HG03460 (cell line): ENCODE results near the gene PLD1.

Experiments used
- ATAC-seq: cut with Tn5 transposase; IDR thresholded peaks from one replicate; pipeline ENCODE4 v1.9.1; 2021; ENCODE audit not compliant: unreplicated experiment

The PLD1 gene

DNA sequence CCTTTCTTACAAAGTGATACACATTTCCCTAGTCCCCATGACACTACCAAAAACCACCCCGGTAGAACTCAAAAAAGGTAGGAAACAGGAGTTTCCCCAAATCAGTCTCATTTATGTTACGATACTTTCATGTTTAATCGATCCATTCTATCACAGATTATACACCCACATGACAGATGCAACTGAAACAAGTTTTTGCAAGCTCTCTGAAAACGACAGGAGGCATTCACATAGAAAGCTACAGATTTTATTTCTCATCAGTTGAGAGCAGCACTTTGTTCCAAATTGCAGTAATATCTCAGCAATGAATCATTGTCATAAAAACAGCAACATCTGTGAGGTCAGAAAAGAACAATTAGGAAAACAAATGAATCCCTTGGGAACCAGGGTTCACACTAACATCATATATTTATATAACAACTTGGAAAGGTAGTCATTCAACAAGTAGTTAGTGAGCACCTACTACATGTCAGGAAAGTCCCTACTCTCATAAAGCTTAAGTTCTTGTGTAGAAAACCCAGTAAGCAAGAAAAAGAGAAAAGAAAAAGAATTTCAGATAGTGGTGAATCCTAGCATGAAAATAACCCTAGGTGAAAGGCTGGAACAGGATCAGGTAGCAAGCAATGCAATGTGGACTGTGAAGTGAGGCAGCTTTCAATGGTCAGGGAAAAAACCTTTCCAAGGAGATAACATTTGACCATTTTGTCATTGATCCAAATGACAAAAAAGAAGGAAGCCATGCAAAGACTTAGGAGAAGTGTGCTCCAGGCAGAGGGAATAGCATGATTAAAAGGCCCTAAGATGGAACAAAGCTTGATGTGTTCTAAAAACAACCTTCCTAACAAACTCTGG lies 8.3 kb downstream of the PLD1 start:
- no peak for ATAC-seq

DNA sequence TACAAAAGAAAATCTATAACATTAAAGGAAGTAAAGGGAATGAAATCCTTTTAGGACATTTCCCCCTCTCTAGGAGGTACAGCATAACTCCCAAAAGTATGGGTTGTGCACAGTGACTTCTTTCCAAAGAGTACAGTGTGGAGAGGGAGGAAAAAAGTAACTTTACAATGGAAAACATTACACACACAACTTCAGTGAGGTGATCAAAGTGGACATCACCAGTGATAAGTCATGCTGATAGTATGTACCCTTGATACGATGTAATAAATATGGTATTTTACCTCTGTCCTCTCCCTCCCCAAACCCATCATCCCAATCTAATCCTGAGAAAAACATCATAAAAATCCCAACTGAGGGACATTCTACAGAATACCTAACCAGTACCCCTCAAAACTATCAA lies 10.8 kb downstream of the PLD1 start:
- ATAC-seq: no peak

DNA sequence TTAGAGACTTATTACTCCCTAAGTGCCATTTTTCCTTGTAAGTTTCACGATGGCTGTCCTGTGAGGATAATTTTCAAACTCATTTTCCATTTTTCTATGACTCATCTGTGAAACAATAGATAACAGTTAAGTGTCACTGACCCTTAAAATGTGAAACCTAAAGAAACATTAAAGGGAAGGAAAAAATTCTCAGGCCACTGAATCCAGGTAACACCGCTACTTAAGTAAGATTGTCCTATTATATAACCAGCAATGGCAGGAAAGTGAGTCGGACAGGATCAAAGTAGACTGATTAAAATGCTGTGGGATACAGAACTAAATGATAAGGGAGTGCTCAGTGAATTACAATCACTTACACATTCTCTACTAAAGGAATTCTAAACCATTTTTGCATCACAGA lies 12.4 kb downstream of the PLD1 start:
- no peak for ATAC-seq

DNA sequence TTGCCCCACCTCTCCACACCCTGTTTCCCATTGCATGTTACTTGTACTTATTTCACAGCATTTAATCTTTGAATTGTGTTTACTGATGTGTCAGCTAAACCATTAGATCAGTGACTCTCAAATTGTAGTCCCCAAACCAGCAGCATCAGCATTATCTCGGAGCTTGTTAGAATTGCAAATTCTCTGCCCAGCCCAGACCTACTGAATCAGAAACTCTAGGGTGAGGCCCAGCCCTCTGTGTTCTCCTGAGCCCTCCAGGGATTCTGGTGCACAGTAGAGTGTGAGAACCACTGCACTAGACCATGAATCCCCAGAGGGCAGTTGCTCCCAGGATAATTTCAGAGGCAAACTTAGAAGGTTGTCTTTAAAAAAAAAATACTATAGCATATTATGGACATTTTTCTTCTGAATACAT lies 13.0 kb downstream of the PLD1 start:
- peak; percentile 75 for ATAC-seq

DNA sequence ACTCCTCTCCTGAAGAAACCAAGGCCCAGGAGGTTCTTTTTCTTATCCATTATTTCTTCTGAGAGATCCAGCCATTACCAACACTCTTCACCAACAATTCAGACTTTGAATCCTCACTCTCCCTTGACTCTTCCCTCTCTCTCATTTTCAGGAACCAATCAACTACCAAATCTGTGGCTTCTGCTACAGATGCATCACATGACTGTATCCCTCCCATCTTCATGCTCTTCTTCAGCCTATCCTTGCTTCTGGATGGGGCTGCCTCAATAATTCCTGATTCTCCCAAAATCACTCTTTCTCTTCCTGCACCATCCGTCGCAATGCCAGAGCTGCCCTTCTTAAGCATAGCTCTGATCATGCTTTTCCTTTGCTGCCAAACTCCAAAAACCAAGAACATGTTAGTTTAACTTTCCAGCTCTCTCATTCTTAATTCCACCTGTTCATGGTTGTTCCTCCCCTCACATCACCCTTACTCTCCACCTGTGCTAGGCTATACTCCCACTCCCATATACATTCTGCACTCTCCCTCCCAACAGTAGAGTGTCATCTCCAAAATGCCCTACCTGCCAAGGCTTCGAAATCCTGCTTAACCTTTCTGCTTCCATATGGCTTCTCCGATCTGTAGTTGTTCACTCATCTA lies 13.5 kb downstream of the PLD1 start:
- ATAC-seq: no peak

DNA sequence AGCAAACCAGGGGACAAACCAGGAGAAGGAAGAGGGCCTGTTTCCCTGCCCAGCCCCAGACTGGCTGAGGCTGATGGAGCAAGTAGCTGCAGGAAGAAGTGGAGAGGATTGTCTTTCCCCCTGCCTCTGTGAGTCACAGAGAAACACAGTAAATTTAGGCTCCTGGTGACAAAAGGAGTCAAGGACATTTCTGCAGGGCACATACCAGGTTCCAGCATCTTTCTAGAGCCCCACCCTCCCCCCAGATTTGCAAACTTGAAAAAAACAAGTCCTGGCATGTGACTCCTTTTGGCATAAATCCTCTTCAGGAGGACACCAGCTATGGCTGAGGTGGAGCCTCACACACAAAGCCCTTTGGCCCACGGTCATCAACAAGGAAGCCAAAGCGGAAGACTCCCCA lies 17.8 kb downstream of the PLD1 start:
- no peak for ATAC-seq

DNA sequence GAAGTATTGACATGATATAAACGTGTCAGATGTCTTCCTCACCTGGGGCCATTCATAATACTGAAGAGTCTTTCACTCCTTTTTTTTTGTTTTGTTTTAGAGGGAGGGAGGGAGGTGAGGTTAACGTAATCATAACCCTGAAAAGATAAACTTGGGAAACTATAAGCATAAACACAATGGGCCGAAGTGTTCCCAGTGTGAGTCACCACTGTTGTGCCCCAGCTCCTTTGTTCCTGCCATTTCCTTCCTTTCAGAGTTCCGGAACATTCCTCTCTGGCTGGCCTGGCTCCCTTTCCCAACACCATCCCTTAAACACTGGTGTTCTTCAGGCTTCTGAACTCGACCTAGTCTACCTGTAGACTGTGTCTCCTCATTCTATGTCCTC lies 18.6 kb downstream of the PLD1 start:
- no peak for ATAC-seq

DNA sequence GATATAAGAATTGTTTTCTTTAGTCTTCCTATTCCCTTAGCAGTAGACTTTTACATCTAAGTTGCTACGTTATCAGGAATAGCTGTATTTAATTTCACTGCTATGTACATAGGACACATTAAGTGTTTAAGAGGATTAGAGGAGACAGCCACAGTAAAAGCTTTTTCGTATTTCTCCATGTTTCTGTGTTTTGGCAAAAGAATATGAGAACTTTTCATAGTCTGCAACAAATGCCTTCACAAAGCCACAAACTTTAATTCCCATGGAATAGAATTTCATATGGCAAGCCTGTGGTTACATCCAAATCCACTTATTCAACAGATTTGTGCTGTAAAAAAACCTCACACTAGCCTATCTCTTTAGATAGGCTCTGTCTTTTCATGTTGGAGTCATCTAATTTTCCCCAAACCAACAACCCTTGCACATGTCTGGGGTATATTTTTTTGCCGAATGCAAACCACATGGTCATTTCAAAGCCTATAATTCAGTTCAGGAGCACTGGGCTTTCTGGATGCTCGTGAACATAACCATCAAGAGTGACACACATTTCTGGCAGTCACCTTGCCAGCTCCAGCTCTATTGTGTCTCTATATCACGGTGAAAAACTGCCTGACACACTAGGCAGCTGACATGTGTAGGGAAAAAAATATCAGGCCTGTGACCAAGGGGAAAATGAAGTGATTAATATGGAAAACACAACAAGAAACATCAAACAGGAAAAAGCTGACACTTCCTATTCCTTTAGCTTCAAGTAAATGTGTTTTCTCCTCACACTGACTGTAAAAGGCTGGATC lies 19.2 kb downstream of the PLD1 start:
- ATAC-seq: no peak

DNA sequence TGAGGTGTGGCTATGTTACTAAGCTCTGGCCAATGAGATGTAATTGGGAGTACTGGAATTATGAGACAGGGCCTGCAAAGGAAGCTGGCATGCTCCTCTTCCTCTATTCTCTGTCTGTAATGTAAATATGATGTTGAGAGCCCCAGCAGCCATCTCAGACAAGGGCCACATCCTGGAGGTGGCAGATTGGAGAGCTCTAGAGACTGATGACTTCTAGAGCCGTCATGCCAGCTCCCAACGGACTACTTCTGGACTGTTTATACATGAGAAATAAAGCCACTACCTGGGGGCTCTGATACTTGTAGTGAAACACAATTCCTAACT lies 19.7 kb downstream of the PLD1 start:
- no peak for ATAC-seq

DNA sequence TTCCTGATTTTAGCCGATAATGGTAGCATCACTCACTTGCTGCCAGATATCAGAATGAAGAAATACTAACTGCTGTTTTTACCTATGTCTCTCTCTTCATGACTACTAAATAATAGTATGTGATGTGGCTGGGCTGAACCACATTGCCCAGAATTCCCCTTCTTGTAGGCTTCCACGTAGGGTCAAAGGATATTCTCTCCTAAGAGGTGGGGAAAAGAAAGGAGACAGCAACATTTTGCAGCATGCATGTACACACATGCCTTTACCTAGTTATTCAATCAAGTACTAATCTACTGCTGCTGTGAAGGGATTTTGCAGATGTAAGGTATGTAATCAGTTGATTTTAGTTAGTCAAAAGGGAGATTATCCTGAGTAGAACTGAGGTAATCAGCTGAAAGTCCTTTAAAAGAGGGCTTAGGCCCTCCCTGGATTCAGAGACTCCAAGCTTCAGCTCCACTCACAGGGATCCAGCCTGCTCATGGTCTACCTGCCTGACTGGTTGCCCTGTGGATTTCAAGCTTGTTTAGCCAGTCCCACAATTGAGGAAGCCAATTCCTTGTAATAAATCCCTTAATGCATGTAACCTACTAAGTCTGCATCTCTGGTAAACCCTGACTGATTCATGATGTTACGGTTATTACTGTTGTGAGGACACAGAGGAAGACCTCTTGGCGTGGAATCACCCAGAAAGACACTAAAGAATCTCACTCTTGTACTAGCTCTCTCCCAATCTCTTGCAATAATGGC lies 20.4 kb downstream of the PLD1 start:
- no peak for ATAC-seq

DNA sequence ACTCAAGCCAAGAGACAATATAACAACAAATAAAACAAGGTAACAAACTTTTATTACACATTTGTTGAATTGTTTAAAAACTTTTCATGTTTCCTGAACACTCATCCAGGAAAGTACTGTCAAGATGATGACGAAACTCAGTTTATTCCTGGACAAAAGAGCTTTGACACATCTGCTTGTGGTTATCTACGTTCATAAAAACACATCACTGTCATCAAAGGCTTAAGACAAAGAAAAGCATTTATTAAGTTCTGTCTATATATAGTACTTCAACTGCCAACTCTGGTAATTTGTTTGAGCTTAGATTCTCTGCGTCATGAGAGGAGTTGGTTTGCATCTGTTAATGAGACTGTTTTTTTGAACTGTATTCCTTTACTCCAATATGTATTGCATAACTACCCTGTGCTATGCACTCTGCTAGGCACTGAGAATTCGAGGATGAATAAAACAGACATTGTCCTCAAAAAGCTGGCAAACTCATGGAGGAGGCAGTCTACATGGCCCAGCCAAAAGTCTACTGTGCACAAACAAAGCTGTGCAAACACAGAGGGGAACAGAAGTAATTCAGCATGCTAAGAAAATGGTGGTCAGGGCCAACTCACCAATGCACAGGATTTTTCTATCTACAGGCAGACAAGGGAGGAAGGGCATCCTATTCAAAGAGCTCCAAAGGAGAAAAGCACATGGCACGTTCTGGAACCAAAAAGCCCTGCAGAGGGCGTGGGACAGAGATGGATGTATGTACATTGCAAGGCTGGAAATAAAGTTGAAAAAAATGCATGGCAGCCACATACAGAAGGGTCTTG lies 21.5 kb downstream of the PLD1 start:
- ATAC-seq: no peak

DNA sequence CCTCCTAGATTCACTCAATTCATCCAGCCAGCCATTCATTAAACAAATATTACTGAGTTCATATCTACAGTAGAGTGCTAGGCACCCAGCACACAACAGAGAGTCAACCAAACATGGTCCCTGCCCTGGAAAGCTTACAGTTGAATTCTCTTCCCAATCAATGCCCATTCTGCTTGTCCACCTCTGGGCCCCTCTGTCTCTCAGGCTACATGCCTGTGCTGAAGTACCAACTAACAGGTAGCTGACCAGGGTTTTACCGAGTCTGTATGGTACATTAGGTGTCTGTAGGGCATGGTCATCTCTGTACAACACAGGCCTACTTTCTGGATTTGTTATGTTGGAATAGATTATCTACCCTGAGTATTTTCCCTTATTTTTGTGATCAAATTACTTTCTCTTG lies 23.3 kb downstream of the PLD1 start:
- ATAC-seq: no peak

DNA sequence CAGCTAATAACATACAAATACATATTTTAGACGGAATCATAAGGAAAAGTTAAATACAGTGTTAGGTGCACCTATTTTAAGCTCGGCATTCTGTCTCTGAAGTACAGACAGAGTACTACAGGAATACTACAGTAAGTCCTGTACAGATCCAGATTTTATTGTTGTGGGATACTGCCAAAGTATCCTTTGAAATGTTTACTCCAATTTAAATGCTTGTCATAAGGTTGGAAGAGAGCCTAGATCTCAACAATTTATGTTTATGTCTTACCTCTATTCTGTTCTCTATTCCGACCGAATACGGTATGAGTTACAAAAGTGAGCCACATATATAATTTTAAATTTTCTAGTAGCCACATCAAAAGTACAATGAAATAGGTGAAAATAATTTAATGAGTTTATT lies 25.3 kb downstream of the PLD1 start:
- no peak for ATAC-seq

DNA sequence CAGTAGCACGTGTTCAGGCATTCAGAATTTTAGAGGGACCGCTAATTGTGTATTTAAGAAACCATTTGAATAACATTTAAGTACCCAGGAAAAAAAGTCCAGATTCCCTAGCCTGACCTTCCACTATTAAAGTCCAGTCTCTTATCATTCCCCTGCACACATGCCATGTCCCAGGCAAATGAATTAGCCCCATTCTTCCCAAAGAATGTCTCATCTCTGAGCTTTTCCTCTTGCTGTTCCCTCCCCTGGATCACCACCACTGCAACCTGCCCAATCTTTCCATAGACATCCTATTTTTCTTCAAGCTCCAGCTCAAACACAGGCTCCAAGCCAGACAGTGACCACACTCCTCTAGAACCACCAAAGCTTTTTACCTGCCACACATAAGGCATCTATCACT lies 25.9 kb downstream of the PLD1 start:
- ATAC-seq: no peak

DNA sequence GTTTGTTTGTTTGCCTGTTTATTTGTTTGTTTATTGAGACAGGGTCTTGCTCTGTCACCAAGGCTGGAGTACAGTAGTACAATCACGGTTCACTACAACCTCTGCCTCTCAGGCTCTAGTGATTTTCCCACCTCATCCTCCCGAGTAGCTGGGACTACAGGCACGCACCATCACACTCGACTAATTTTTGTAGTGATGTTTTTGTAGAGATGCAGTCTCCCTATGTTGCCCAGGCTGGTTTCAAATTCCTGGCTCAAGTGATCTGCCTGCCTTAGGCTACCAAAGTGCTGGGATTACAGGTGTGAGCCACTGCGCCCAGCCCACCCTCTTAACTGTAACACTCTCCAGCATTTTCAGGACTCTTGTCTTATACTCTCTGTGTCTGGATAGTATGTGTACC lies 26.7 kb downstream of the PLD1 start:
- ATAC-seq: no peak

DNA sequence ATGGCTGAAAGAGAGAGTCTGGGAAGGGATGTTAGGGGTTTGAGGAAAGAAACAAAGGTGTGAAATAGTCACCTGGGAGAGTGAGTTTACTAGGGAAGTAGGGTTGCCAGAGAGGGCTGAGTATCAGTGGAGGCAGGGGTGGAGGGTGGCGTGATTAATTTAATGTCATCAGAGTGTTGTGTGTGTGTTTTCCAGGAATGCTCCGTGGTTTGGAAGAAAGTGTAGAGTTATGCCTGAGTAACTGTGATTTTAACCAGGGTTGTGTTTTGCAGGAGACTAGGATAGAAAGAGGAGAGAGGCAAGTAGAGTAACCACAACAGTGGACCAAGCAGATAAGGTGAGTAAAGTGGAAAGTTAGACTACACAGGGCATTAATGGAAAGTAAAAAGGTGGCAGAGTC lies 27.2 kb downstream of the PLD1 start:
- no peak for ATAC-seq

DNA sequence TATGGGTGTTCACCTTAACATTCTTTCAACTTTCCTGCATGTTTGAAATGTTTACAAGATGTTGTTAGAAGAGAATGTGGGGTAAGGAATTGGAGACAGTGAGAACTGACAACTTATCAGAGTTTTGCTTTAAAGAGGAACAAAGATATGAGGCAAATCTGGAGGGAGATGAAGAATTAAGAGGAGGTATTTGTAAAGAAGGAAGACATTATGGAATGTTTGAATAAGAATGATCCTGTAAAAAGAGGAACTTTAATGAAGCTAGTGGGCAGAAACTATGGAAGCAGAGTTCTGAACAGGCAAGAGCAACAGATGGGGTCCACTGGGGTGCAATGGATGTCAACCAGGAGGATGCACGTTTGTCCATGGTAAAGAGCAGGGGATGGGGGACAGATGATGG lies 27.7 kb downstream of the PLD1 start:
- no peak for ATAC-seq

DNA sequence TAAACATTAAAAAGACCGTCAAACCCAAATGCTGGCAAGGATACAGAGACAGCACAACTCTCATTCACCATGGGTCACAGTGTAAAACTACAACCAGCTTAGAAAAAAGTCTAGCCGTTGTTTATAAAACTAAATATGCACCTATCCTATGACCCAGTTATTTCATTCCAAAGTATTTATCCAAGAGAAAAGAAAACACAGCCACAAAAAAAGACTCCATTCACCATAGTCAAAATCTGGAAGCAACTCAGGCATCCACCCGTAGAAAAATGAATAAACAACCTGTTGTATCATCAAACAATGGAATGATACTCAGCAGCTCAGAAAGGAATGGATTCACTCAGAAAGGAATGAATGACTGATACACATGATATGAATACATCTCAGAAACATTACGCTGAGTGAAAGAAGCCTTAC lies 28.6 kb downstream of the PLD1 start:
- no peak for ATAC-seq

DNA sequence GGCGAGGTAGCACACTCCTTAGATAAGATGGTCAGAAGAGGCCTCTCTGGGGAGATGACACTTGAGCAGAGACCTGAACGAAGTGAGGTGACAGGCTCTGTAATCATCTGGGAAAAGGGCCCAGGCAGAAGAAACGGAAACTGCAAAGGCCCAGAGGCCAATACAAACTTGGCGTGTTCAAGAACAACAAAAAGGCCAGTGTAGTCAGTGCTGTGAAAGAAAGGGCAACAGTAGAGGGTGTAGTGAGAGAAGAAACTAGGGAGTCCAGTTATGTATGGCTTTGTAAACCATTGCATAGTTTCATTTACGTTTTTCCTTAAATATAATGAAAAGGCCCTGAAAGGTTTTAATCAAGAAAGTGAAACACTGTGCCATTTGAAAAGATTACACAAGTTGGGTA lies 31.8 kb downstream of the PLD1 start:
- no peak for ATAC-seq

DNA sequence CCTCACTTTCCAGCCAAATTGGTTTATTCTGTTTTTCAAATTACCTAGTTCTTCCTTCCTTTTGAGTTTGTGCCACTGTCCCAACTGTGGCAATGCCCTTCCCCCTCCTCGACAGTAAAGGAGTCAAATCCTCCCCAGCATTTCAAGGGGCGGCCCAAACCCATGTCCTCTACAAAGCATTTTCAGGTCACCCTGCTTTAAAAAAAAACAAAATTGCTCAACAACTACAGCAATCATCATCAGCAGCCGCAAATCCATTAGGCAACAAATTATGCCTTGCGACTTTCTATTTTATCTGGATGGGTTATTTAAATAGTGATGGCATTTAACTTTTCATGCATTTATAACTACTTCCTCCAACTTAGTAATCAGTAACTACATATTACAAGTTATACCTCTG lies 32.7 kb downstream of the PLD1 start:
- ATAC-seq: no peak
